ENCODE results near the gene POFUT1.

- TF ChIP-seq ZBTB21 (CRISPR knock-in tag; IDR thresholded peaks at IDR 0.05; ENCODE audit: borderline replicate concordance), result no peak
- TF ChIP-seq CTCF (IDR thresholded peaks at IDR 0.05), result no peak
- TF ChIP-seq TCF7 (CRISPR knock-in tag; IDR thresholded peaks at IDR 0.05; ENCODE audit: low read depth), result no peak
- TF ChIP-seq IRF1 (CRISPR knock-in tag; IDR thresholded peaks at IDR 0.05), result no peak
- TF ChIP-seq TP53 (CRISPR knock-in tag; IDR thresholded peaks at IDR 0.05), result no peak
- no peak for TF ChIP-seq ESRRA (CRISPR knock-in tag; IDR thresholded peaks at IDR 0.05; ENCODE audit: borderline replicate concordance)
- TF ChIP-seq NFATC4 (CRISPR knock-in tag; IDR thresholded peaks at IDR 0.05), result no peak
Observed at GRCh38 chr20:32208499-32209154, 947 bp downstream of the POFUT1 start.
